Caki2 (cell line): Measurements from ENCODE around the gene ELMOD1. TPM values are rescaled to one million over a fixed set of nuclear protein-coding genes. Genes with fewer than 3 reads are reported as not detected.
A peak's percentile ranks its signal among the peaks of the same experiment; 100 is the strongest.

ENCODE experiments used
- DNase-seq: peaks from one replicate; pipeline ENCODE4 v3.0.0-alpha.2; 2015; ENCODE audit warnings: low read depth
- in situ Hi-C: cut with HindIII; loops from 2 replicates; pipeline ENCODE4 v1.10.0; 2016; ENCODE audit warnings: low sequenced_read_pairs, low pct_unique_long_range_greater_than_20kb, mixed read lengths
- total RNA-seq: library from RNA; depleted of rRNA; stranded (reverse); fragments of >200 nt; shearing (Covaris generic); gene quantifications from 2 replicates; pipeline ENCODE4 v1.2.3, GENCODE V29; 2014; ENCODE audit warnings: low replicate concordance

The ELMOD1 gene
- total RNA-seq, 1 experiment from 2014 or later = 0.17 TPM

- in situ Hi-C loops = no loop called here
Observed at GRCh38 chr11:107676336-107677057, 85.5 kb downstream of the ELMOD1 start.

DNA sequence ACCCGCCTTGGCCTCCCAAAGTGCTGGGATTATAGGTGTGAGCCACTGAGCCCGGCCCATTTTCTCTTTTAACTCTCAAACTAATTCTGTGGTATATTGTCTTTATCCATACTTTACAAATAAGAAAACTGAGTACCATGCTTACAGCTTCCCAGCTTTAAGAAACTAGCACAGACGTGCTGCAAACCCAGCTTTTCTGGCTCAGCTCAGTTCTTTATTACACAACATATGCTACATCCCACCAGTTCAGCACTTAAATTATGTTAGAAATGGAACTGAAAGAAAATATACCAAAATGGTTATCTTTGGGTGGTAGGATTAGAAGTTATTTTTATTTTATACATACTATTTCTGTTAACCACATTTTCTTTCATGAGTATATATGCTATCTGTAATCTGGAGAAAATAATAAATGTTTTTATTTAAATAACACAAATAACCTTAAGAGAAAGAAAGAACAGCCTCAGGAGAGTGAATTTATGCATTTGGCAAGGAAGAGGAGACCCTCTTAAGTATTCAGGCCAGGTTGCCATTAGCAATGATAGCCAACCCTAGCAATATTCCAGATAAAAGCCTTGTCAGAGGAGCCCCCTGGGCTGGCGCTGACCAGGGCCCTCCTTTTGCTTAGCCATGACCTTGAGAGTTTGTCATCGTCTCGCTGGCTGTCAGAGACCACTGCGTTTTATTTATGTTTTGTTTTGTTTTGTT lies 87.1 kb downstream of the ELMOD1 start:
- no peak for DNase-seq
- in situ Hi-C loops = no loop called here

More at GRCh38 chr11:107676336-107677057, 85.5 kb downstream of the ELMOD1 start:
- no peak for DNase-seq

DNA sequence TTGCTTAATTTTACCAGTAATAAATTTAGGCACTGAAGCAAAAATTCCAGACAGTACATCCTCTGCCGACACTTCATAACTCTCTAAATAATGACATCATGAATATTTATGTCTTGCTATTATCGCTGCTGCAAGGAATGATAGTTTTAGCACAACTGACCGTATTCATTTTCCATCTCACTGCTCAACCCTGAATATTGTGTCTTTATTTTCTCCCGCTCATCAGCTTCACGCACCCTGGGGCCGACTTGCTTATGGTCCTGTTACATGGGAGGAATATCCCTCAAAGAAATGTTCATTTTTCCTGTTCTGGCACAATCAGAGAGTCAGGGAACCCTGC lies 87.7 kb downstream of the ELMOD1 start:
- in situ Hi-C loops = no loop called here
- no peak for DNase-seq

- in situ Hi-C loops = no loop called here
- DNase-seq = no peak
Observed at GRCh38 chr11:107679255-107680024, 88.5 kb downstream of the ELMOD1 start.

GRCh38 chr11:107682171-107682570 lies 91.2 kb downstream of the ELMOD1 start:
- in situ Hi-C loops = no loop called here
- no peak for DNase-seq

- no peak for DNase-seq
- in situ Hi-C loops = no loop called here
Observed at GRCh38 chr11:107682572-107682971, 91.6 kb downstream of the ELMOD1 start.

DNA sequence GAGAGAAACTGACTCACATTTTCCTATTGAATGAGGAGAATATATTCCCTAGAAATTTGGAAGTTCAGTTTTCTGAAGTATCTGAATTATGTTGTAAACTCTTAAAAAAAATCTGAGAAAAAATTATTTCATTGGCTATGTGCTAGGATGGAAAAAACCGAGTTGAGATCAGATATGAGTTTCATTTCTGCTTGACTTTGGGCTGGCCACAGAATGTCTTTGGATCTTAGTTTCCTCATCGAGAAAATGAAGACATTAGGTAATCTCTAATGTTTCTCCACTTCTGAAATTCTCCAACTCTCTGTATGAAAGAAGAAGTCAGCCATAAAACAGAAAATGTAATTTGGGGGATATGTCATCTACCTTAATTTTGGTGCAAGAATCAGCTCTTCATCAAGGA lies 92.1 kb downstream of the ELMOD1 start:
- DNase-seq = no peak
- in situ Hi-C loops = no loop called here

DNA sequence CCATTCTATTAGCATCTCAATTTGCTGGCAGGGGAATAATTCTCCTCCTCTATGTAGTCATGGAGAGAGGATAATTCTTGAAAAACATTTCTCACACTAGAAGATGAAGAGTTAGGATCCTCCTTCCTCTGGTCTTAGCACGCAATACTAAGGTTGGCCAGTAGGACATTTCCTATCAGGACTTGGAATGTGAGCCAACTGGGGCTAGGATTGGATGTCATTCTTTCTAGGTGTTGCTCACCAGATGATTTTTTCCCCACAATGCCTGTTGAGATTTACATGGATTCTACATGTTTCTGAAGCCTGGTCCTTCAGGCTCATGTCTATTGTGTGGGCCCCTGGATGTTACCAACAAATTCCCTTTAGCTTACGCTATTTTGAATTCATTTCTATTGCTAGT lies 92.9 kb downstream of the ELMOD1 start:
- in situ Hi-C loops = no loop called here
- DNase-seq = no peak

DNA sequence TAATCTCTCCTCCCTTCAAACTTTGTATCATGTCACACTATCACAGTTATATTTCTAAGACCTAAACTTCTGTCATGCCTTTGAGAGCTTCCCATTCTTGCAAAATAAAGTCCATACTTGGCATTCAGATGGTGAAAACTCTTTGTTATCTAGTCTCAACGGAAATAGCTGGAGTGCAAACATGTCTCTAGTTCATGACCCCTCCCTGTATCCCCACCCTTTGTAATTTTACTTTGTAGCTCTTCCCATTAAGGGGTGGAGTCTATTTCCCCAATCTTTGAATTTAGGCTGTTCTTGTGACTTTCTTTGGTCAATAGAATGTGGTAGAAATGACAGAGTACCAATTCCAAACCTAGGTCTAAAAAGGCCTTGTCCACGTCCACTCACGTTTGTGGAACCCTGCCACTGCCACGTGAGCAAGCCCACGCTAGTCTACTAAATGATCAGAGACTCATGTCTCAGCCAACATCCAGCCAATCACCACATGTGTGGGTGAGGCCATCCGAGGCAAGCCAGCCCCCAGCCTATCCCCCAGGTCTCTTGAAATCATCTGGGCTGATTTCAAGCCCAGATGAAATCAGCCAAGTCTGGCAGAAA lies 97.5 kb downstream of the ELMOD1 start:
- DNase-seq = no peak
- in situ Hi-C loops = no loop called here

GRCh38 chr11:107689317-107690202 lies 98.6 kb downstream of the ELMOD1 start:
- in situ Hi-C loops = no loop called here
- peak; percentile 33 for DNase-seq

DNA sequence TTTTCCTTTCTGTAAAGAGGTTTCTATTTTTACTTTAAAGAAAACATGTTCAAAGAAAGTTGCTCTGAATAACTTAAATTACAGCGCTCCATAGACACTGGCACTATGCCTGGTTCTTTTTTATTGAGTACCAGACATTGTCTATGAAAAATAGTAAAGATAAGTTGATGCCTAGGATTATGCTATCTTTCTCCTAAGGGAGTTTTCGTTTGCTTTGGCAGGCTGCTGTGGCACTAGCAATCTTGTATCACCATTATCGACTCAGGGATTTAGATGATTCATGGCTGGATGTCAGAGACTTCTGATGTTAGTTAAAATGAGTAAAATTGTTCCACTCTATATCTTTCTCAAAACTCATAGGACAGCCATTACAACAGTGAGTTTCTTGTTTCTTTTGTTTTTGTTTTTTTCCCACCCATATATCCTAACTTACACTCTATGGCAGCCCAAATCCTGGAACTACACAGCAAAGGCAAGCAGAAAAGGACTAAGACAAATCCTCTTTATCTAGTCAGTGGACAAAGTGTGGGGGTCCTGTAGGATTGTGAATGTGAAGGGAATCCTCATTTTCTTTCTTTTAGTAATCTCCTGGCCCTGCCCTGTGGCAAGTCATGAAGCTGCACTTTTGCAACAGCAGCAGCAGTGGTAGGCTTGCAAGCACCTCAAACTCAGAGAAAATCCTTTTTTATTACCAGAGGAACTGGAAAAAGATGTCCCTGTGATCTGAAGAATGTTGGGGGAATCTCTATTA lies 100.2 kb downstream of the ELMOD1 start:
- DNase-seq = no peak
- in situ Hi-C loops = no loop called here

- no peak for DNase-seq
- in situ Hi-C loops = no loop called here
Observed at GRCh38 chr11:107695446-107695845, 104.5 kb downstream of the ELMOD1 start.

- in situ Hi-C loops = no loop called here
- peak; percentile 62 for DNase-seq
Observed at GRCh38 chr11:107696140-107696539, 105.2 kb downstream of the ELMOD1 start.

- no peak for DNase-seq
- in situ Hi-C loops = no loop called here
Observed at GRCh38 chr11:107697291-107697690, 106.3 kb downstream of the ELMOD1 start.

GRCh38 chr11:107699371-107700285 lies 108.7 kb downstream of the ELMOD1 start:
- in situ Hi-C loops = no loop called here

DNA sequence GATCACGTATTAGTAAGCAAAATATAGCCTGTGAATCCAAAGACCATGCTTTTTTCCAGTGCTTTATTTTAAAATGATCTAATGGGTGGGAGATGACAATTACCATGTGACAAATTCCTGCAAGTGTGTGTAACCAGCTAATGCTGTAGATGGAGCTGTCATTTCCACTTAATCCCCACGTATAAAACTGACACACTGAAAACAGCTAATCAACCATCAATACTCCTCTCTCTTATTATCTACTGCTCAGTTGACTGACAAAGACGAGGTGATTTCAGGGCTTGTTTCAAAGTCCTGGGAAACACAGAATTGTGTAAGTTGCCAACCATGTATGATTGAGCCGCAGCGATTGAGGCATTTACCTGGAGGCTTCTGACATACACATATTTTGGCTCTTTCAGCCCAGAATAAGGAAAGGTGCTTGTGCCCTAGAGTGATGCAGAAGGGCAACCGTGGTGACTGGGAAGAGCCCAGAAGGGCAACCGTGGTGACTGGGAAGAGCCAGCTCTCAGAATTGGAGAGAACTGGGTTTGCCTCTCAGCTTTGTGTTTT lies 111.2 kb downstream of the ELMOD1 start:
- in situ Hi-C loops = no loop called here
- DNase-seq = no peak

More at GRCh38 chr11:107699371-107700285, 108.7 kb downstream of the ELMOD1 start:
- DNase-seq = no peak
